H1 (cell line): ENCODE results near the gene GTF2A2. TPM values are rescaled to one million over a fixed set of nuclear protein-coding genes. Genes with fewer than 3 reads are reported as not detected.

Experiments used
- ATF2 ChIP-seq: IDR thresholded peaks from 2 replicates; pipeline ENCODE4 v1.6.1; 2012; ENCODE audit warnings: low read length, inconsistent platforms
- CHD7 ChIP-seq: fragments of 300-600 bp; sonication (generic); IDR thresholded peaks from 2 replicates; pipeline ENCODE4 v1.7.1; 2012; ENCODE audit warnings: low read length, moderate library complexity, mild to moderate bottlenecking, inconsistent platforms; ENCODE audit not compliant: insufficient replicate concordance
- CTBP2 ChIP-seq: IDR thresholded peaks from 2 replicates; pipeline ENCODE4 v1.7.0; 2011; ENCODE audit warnings: borderline replicate concordance, mild to moderate bottlenecking, moderate library complexity, mixed read lengths, low read length; ENCODE audit not compliant: insufficient read depth, insufficient read length
- MAX ChIP-seq: IDR thresholded peaks from 2 replicates; pipeline ENCODE4 v1.6.1; 2012; ENCODE audit warnings: inconsistent platforms
- POLR2AphosphoS5 ChIP-seq: IDR thresholded peaks from 2 replicates; pipeline ENCODE4 v1.6.1; 2011; ENCODE audit warnings: low read depth, low read length
- SIRT6 ChIP-seq: IDR thresholded peaks from one replicate; pipeline ENCODE4 v1.7.1; 2012; ENCODE audit warnings: low read length, inconsistent platforms
- TAF1 ChIP-seq: IDR thresholded peaks from 2 replicates; pipeline ENCODE4 v1.6.1; 2011; ENCODE audit warnings: mild to moderate bottlenecking, low read depth, low read length
- TBP ChIP-seq: IDR thresholded peaks from 2 replicates; pipeline ENCODE4 v1.6.1; 2011; ENCODE audit warnings: low read depth, low read length, improper control_type of control experiment
- polyA plus RNA-seq, 7 experiments: library from polyadenylated mRNA; depleted of rRNA in 3 of 7; stranded (reverse) in 5 of 7; unstranded in 2 of 7; fragments of >200 nt in 5 of 7; fragments of 200-250 nt in 2 of 7; gene quantifications; 1 replicate in 5 of 7; 2 replicates in 1 of 7; 4 replicates in 1 of 7; pipeline versions ENCODE4 v1.2.1 to v1.2.3, GENCODE V29; 2011 to 2013; ENCODE audit warnings: missing spikeins in 2 of 7, mixed read lengths in 2 of 7
- total RNA-seq: library from RNA; stranded (reverse); fragmentation: NEBNext Ultra II Directional; extraction: Animal tissue kit (Norgen Biotek cat#: 25700); gene quantifications from 2 replicates; pipeline ENCODE4 v1.2.1, GENCODE V29; 2021

The GTF2A2 gene
- total and polyA plus RNA-seq, 2 of the 8 experiments (the other 6 are each of a cell fraction or from before 2014, with no cell fraction given) = 52.2 to 161 TPM

- TF ChIP-seq CHD7 = no peak
- TF ChIP-seq MAX = no peak
- TF ChIP-seq SIRT6 = no peak
- no peak for TF ChIP-seq TAF1
- TF ChIP-seq CTBP2 = no peak
- no peak for TF ChIP-seq TBP
- no peak for TF ChIP-seq POLR2AphosphoS5
- no peak for TF ChIP-seq ATF2
- TF ChIP-seq, all 59 proteins: peak for 0
These were observed 39.0 kb upstream of the GTF2A2 start (continued) for GRCh38 chr15:59696332-59696731.
